ENCODE data around the gene SLC29A3. TPM values are rescaled to one million over a fixed set of nuclear protein-coding genes. Genes with fewer than 3 reads are reported as not detected.
A peak's percentile ranks its signal among the peaks of the same experiment; 100 is the strongest.

The SLC29A3 gene
- total RNA-seq, 2 donors from 2014 or later: 4.6 to 12.7 TPM

- Histone ChIP-seq H3K36me3 (no peaks in the 10 kb centered on the region), H3K4me3 (no peak overlapping the region), H3K27ac (no peak overlapping the region), H3K27me3 (replicated peaks; ENCODE audit: insufficient read depth) (no peaks in the 10 kb centered on the region), H3K9me3 (no peaks in the 10 kb centered on the region), H3K4me1 (replicated peaks) (no peaks in the 10 kb centered on the region)
- DNase-seq (ENCODE audit: low spot score): peak; percentile 17
- TF ChIP-seq POLR2AphosphoS5 (IDR thresholded peaks at IDR 0.05): no peak
- TF ChIP-seq POLR2A (IDR thresholded peaks at IDR 0.05): no peak
- TF ChIP-seq CTCF (IDR thresholded peaks at IDR 0.05): peak; percentile 60 to 84 (median 76)
- 51% methylated on average over 11 of the region's 11 CpGs for WGBS
- intact Hi-C loops (cut with DNase I): loop anchor here (2.0 to 5.0 kb wide), 3 partner anchors 73 to 383 kb away; partner anchors contain the start of gene UNC5B
These were observed 33.9 kb upstream of the SLC29A3 start for GRCh38 chr10:71285180-71285545.

GRCh38 chr10:71285986-71286385, 33.1 kb upstream of the SLC29A3 start:
- H3K27ac ChIP-seq: no peak overlapping the region
- TF ChIP-seq POLR2A (IDR thresholded peaks at IDR 0.05): no peak
- TF ChIP-seq POLR2AphosphoS5 (IDR thresholded peaks at IDR 0.05): no peak
- no peak for TF ChIP-seq CTCF (IDR thresholded peaks at IDR 0.05)
- no peak overlapping the region for H3K4me3 ChIP-seq
- intact Hi-C loops (cut with DNase I): loop anchor here (2.0 to 5.0 kb wide), 3 partner anchors 74 to 384 kb away; partner anchors contain the start of gene UNC5B
- no peak for DNase-seq (ENCODE audit: low spot score)
- H3K4me1 ChIP-seq (replicated peaks): no peaks in the 10 kb centered on the region
- 94% methylated on average over 4 of the region's 4 CpGs for WGBS
- no peaks in the 10 kb centered on the region for H3K36me3 ChIP-seq
- H3K9me3 ChIP-seq: no peaks in the 10 kb centered on the region
- no peaks in the 10 kb centered on the region for H3K27me3 ChIP-seq (replicated peaks; ENCODE audit: insufficient read depth)

DNA sequence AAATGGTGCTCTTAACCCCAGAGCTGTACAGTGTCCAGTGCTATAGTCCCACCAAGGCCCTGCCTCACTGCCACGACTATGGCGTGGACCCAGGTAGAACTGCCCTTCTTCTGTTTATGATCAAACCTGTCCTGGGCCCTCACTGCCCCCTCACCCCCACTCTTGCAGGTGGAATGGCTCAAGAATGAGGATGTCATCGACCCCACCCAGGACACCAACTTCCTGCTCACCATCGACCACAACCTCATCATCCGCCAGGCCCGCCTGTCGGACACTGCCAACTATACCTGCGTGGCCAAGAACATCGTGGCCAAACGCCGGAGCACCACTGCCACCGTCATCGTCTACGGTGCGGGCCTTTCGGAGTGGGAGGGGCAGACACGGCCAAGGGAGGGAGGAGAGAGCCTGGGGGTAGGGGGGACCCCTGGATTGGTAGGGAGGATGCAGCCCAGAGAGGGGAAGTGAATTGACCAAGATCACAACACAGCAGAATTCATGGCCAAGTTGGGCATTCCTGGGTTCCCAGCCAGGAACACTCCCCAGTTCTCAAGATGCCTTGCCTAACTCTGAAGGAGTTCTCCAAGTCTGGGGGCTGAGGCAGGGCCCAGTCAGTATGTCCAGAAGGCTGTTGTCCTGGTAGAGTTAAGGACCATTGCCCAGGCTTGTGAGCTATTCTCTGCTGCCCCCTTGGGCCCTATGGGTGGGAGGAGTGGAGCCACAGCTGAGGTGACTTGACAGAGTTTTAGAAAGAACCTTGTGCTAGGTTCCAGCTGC, 32.4 kb upstream of the SLC29A3 start:
- Histone ChIP-seq H3K27me3 (replicated peaks; ENCODE audit: insufficient read depth) (no peaks in the 10 kb centered on the region), H3K36me3 (no peaks in the 10 kb centered on the region), H3K4me3 (no peak overlapping the region), H3K27ac (no peak overlapping the region), H3K4me1 (replicated peaks) (no peaks in the 10 kb centered on the region), H3K9me3 (no peaks in the 10 kb centered on the region)
- DNase-seq (ENCODE audit: low spot score): no peak
- TF ChIP-seq CTCF (IDR thresholded peaks at IDR 0.05) (no peak), POLR2A (IDR thresholded peaks at IDR 0.05) (no peak), POLR2AphosphoS5 (IDR thresholded peaks at IDR 0.05) (no peak)
- WGBS: 90% methylated on average over 17 of the region's 17 CpGs
- intact Hi-C loops (cut with DNase I): loop anchor here (5.0 kb wide), 2 partner anchors 74 to 384 kb away; partner anchors contain the start of gene UNC5B

DNA sequence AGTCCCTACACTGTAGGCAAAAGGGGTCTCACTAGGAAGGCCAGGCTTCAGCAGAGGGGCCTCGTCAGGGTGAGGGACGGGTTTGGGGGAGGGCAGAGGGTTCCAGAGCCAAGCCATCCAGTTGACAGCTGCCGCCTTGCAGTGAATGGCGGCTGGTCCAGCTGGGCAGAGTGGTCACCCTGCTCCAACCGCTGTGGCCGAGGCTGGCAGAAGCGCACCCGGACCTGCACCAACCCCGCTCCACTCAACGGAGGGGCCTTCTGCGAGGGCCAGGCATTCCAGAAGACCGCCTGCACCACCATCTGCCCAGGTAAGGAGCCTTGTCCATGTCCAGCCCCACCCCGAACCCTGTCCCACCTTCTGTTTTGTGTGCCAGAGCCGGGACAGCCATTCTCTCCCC, 31.6 kb upstream of the SLC29A3 start:
- Histone ChIP-seq H3K36me3 (no peaks in the 10 kb centered on the region), H3K27me3 (replicated peaks; ENCODE audit: insufficient read depth) (no peaks in the 10 kb centered on the region), H3K9me3 (no peaks in the 10 kb centered on the region), H3K4me3 (no peak overlapping the region), H3K27ac (no peak overlapping the region), H3K4me1 (replicated peaks) (no peaks in the 10 kb centered on the region)
- DNase-seq (ENCODE audit: low spot score): no peak
- intact Hi-C loops (cut with DNase I): loop anchor here (5.0 kb wide), 2 partner anchors 75 to 385 kb away; partner anchors contain the start of gene UNC5B
- TF ChIP-seq CTCF (IDR thresholded peaks at IDR 0.05): no peak
- TF ChIP-seq POLR2AphosphoS5 (IDR thresholded peaks at IDR 0.05): no peak
- TF ChIP-seq POLR2A (IDR thresholded peaks at IDR 0.05): no peak
- 86% methylated on average over 14 of the region's 14 CpGs for whole genome bisulfite sequencing

- Histone ChIP-seq H3K4me1 (replicated peaks) (no peaks in the 10 kb centered on the region), H3K27me3 (replicated peaks; ENCODE audit: insufficient read depth) (no peaks in the 10 kb centered on the region), H3K9me3 (no peaks in the 10 kb centered on the region), H3K4me3 (no peak overlapping the region), H3K27ac (no peak overlapping the region), H3K36me3 (no peaks in the 10 kb centered on the region)
- WGBS: 85% methylated on average over 15 of the region's 15 CpGs
- intact Hi-C loops (cut with DNase I): loop anchor here (5.0 kb wide), 2 partner anchors 76 to 386 kb away; partner anchors contain the start of gene UNC5B
- TF ChIP-seq CTCF (IDR thresholded peaks at IDR 0.05) (no peak), POLR2A (IDR thresholded peaks at IDR 0.05) (no peak), POLR2AphosphoS5 (IDR thresholded peaks at IDR 0.05) (no peak)
- no peak for DNase-seq (ENCODE audit: low spot score)
These were observed 30.6 kb upstream of the SLC29A3 start for GRCh38 chr10:71288461-71288860.
